C4-2B (cell line): ENCODE results near the gene CPLX1.

Experiments
- ZFX ChIP-seq: fragments of 450-650 bp; IDR thresholded peaks from 2 replicates; pipeline ENCODE4 v1.6.1; 2017
- TF ChIP-seq, protein P1 (sequence below): fragments of 450-650 bp; conservative IDR thresholded peaks from 2 replicates; pipeline ENCODE4 v1.5.1; 2017; ENCODE audit warnings: mild to moderate bottlenecking

DNA sequence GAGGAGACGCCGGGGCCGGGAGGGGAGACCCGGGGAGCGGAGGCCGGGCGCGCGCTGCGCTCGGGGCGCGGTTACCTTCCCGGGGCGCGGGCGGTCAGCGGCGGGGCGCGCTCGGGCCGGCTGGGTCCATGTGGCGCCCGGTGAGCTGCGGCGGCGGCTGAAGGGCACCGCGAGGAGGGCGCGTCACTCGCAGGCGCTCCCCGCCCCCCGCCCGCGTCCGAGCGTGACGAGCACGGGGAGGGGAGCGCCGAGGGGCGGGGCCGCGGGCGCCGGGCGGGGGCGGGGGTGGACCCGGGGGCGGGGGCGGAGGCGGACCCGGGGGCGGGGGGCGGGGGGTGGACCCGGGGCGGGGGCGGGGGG lies at the start of gene CPLX1:
- TF ChIP-seq, protein P1, sequence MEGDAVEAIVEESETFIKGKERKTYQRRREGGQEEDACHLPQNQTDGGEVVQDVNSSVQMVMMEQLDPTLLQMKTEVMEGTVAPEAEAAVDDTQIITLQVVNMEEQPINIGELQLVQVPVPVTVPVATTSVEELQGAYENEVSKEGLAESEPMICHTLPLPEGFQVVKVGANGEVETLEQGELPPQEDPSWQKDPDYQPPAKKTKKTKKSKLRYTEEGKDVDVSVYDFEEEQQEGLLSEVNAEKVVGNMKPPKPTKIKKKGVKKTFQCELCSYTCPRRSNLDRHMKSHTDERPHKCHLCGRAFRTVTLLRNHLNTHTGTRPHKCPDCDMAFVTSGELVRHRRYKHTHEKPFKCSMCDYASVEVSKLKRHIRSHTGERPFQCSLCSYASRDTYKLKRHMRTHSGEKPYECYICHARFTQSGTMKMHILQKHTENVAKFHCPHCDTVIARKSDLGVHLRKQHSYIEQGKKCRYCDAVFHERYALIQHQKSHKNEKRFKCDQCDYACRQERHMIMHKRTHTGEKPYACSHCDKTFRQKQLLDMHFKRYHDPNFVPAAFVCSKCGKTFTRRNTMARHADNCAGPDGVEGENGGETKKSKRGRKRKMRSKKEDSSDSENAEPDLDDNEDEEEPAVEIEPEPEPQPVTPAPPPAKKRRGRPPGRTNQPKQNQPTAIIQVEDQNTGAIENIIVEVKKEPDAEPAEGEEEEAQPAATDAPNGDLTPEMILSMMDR, result no peak
- TF ChIP-seq ZFX, result no peak
